Dendritic cell treated with granulocyte-macrophage colony-stimulating factor and Interleukin-4, amounts not matched to agents 40 ng/mL and 50 ng/mL, for 4 days (primary cell): Measurements from ENCODE around the gene SORL1.

ENCODE experiments used
- H3K27ac Mint-ChIP-seq: one replicate; pipeline ENCODE4 v1.8.0; 2022; ENCODE audit warnings: mild to moderate bottlenecking, mixed read lengths
- H3K27me3 Mint-ChIP-seq: one replicate; pipeline ENCODE4 v1.8.0; 2022; ENCODE audit warnings: mild to moderate bottlenecking, mixed read lengths
- H3K36me3 Mint-ChIP-seq: one replicate; pipeline ENCODE4 v1.8.0; 2022; ENCODE audit warnings: low read depth, mixed read lengths
- H3K4me1 Mint-ChIP-seq: one replicate; pipeline ENCODE4 v1.8.0; 2022; ENCODE audit warnings: low read depth, mixed read lengths
- H3K4me3 Mint-ChIP-seq: one replicate; pipeline ENCODE4 v1.8.0; 2022; ENCODE audit warnings: mild to moderate bottlenecking, moderate library complexity, mixed read lengths
- H3K9me3 Mint-ChIP-seq: one replicate; pipeline ENCODE4 v1.8.0; 2022; ENCODE audit warnings: mixed read lengths
- intact Hi-C: fragments of 100-400 bp; cut with micrococcal nuclease; formaldehyde crosslinking; loops from one replicate; pipeline ENCODE4 v1.15.0; 2022

The SORL1 gene

DNA sequence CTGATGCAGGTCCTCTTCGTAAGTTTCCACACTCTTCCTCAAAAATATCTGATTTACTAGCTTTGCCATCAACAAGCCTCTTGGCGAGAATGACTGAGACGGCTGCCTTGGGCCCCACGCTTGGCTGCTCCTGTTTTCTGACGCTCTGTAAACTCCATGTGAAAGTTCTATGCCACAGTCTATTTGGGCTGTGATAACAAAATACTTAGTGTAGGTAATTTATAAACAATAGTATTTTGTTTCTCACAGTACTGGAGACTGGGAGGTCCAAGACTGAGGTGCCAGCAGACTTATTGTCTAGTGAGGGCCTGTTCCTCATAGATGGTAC, 123.8 kb downstream of the SORL1 start:
- H3K27me3 Mint-ChIP-seq, result peaks cover 31% of the 10 kb centered on the region
- peaks cover 10% of the 10 kb centered on the region for H3K9me3 Mint-ChIP-seq
- intact Hi-C loops, result loop anchor here (10.0 kb wide), 1 partner anchor 121 kb away; the partner anchor contains the start of genes SORL1 and SORL1-AS1
- H3K36me3 Mint-ChIP-seq, result peaks cover 65% of the 10 kb centered on the region
- peaks cover 79% of the 10 kb centered on the region for H3K4me1 Mint-ChIP-seq
- no peak overlapping the region for H3K4me3 Mint-ChIP-seq
- H3K27ac Mint-ChIP-seq, result peak overlapping the region; percentile 6

DNA sequence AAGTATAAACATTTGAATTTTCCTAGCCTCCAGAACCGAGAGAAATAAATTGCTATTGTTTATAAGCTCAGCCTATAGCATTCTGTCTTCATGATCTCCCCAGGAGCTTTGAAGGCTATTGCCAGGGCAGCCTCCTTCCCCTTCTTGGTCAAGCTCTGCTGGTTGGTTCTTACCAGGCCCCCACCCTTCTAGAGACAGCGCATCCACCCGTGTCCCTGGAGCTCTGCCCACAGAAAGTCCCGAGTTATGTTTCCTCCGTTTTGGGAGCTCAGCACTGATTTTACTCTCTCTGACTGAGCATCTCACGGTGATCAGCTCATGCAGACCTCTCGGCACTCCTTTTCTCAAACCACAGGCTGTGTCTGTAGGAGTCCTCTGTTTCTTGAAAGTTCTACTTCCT, 124.4 kb downstream of the SORL1 start:
- Mint-ChIP-seq H3K4me1 (peaks cover 74% of the 10 kb centered on the region), H3K27ac (no peak overlapping the region), H3K36me3 (peaks cover 65% of the 10 kb centered on the region), H3K27me3 (peaks cover 31% of the 10 kb centered on the region), H3K4me3 (no peak overlapping the region), H3K9me3 (peaks cover 10% of the 10 kb centered on the region)
- intact Hi-C loops, result loop anchor here (10.0 kb wide), 1 partner anchor 122 kb away; the partner anchor contains the start of genes SORL1 and SORL1-AS1

DNA sequence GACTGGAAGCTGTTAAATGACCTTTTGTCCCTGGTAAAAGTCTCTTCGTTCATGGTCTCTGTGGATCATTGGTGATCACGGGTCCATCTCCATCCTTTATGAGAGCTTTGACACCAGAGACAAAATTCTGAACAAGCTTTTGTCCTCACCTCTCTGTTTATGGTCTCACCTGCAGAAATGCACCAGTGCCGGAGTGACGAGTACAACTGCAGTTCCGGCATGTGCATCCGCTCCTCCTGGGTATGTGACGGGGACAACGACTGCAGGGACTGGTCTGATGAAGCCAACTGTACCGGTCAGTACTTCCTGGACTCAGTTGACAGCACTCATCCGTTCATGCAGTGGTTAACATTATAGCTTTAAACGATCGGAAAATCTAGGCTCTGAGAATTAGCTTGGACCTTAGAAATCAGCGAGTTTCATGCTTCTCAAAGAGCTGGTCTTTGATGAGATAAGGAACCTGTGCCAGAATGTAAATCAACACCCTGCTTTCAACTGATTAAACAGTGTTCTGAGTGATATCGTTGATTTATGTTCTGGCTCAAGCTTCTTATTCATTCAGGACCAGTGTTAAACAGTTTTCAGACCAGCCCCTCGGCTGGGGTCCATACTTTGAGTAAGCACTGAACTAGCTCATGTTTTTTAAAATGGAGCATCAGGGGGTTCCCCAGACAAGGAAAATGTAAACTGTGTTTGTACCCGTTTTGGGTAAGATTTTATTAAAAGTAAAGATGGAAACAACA, 125.2 kb downstream of the SORL1 start:
- H3K4me3 Mint-ChIP-seq, result no peak overlapping the region
- H3K27ac Mint-ChIP-seq, result no peak overlapping the region

DNA sequence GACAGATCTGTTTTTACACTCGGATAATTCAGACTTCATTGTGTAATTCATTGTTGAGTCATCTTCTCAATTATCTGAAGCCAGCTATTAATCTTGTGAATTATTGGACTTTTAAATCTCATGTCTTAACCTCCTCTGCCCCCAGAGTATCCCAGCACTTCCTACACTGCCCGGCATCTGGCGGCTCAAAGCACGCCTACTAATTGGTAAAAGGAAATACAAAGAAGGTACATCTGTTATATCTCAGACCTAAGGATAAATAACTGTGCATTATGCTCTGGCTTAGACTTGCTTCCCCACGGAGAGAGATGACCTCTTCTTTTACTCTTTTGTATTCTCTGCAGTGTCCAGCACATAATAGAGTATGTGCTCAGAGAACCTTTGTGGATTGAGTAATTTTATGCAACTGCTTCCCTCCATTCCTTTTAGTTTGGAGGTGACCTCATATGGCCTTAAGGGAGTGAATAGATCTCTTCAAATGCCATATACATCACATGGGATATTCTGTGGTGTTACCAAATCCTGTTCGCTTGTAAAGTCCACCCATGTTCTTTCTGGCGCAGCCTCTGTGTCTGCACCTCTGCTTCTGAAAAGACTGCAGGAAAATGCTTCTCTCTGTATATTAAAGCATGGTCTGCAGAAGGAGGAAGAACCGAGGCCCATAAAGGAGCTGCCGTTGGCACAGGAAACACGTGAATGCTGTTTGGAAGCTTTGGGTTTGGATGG, 126.3 kb downstream of the SORL1 start:
- Mint-ChIP-seq H3K9me3 (peaks cover 10% of the 10 kb centered on the region), H3K27ac (no peak overlapping the region), H3K36me3 (peaks cover 56% of the 10 kb centered on the region), H3K4me3 (no peak overlapping the region), H3K4me1 (peaks cover 69% of the 10 kb centered on the region), H3K27me3 (peaks cover 18% of the 10 kb centered on the region)
- intact Hi-C loops, result loop anchor here (10.0 kb wide), 1 partner anchor 124 kb away; the partner anchor contains the start of genes SORL1 and SORL1-AS1

More for the DNA sequence above, 125.2 kb downstream of the SORL1 start:
- peaks cover 70% of the 10 kb centered on the region for H3K4me1 Mint-ChIP-seq
- H3K36me3 Mint-ChIP-seq, result peaks cover 57% of the 10 kb centered on the region
- intact Hi-C loops, result loop anchor here (10.0 kb wide), 1 partner anchor 122 kb away; the partner anchor contains the start of genes SORL1 and SORL1-AS1
- H3K9me3 Mint-ChIP-seq, result peaks cover 10% of the 10 kb centered on the region
- H3K27me3 Mint-ChIP-seq, result peaks cover 28% of the 10 kb centered on the region

DNA sequence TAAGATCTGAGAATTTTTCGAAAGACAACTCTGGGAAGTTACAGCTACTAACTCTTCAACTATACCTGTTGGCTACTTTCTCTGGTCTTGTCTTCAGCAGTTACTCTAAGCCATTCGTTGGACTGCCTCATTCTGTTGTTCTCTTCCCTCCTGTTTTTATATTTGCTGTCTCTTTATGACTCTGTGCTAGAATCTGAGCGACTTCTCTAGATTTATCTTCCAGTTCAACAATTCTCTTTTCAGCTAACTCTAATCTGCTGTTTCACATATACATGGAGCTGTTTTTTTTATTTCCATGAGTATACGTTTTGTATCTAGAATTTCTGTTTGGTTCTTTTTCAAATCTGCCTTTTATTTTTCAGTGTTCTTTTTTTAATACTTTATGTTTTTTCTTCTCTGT, 128.0 kb downstream of the SORL1 start:
- H3K27ac Mint-ChIP-seq, result no peak overlapping the region
- H3K4me3 Mint-ChIP-seq, result no peak overlapping the region
- H3K27me3 Mint-ChIP-seq, result peaks cover 13% of the 10 kb centered on the region
- H3K36me3 Mint-ChIP-seq, result peaks cover 67% of the 10 kb centered on the region
- intact Hi-C loops, result no loop called here
- peaks cover 55% of the 10 kb centered on the region for H3K4me1 Mint-ChIP-seq
- H3K9me3 Mint-ChIP-seq, result peaks cover 10% of the 10 kb centered on the region

DNA sequence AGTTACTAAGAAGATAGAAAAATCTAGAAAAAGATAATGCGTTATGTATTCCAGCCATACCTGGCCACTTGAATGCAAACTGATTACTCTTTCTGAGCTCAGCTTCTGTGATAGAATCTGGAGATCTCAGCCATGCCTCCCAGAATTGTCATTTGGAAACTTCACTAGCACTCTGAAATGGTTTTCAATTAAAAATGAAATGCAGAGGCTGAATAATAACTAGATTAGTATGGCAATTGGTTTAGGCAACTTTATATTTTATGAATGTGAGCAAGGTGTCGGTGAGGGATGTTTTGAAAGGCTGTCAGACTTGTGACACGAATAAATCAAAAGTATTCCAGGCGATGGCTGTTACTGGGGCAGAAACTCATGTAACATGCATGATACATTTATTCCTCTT, 129.5 kb downstream of the SORL1 start:
- Mint-ChIP-seq H3K9me3 (peaks cover 10% of the 10 kb centered on the region), H3K27me3 (peaks cover 9% of the 10 kb centered on the region), H3K36me3 (peaks cover 74% of the 10 kb centered on the region), H3K27ac (no peak overlapping the region), H3K4me1 (peaks cover 41% of the 10 kb centered on the region), H3K4me3 (no peak overlapping the region)
- intact Hi-C loops, result no loop called here

DNA sequence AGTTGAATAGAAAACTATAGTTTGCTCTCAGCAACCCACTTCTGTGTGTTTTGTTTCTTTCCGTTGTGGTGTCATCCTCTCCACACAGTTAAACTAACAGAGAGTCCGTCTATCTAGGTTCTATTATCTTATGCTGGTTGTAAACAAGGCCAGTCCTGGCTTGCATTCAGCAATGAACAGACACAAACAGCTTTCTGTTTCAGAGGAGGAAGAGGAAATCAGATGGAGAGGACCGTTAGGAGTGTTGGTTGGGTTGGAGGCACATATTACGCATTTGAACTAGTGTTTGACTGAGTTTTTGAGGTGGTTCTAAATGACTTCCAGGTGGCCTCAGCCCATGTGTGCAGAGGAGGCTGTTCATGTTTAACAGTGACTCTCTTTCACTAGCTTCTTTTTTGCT, 130.2 kb downstream of the SORL1 start:
- intact Hi-C loops, result no loop called here
- Mint-ChIP-seq H3K4me3 (no peak overlapping the region), H3K9me3 (peaks cover 10% of the 10 kb centered on the region), H3K36me3 (peaks cover 71% of the 10 kb centered on the region), H3K4me1 (peaks cover 34% of the 10 kb centered on the region), H3K27ac (no peak overlapping the region), H3K27me3 (peaks cover 4% of the 10 kb centered on the region)

DNA sequence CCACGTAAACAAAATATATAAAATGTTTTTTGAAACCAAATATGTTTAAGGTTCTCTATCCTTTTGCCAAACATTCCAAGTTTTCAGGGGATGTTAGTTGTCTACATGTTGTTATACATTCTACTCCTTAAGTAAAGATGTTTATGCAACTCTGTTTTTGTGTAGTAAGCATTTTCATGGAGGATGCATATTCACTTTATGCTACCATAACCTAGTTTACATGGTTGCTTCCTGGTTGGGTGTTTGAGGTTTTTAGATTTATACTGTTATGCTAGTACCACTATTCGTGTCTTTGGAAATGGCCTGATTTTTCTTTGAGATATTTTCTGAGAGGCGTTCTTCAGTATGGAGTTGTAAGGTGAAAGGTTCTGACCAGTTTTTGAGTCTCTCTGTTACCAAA, 131.7 kb downstream of the SORL1 start:
- Mint-ChIP-seq H3K27me3 (peaks cover 4% of the 10 kb centered on the region), H3K9me3 (peaks cover 10% of the 10 kb centered on the region), H3K4me3 (no peak overlapping the region), H3K27ac (no peak overlapping the region), H3K36me3 (peaks cover 77% of the 10 kb centered on the region), H3K4me1 (peaks cover 31% of the 10 kb centered on the region)
- intact Hi-C loops, result no loop called here

DNA sequence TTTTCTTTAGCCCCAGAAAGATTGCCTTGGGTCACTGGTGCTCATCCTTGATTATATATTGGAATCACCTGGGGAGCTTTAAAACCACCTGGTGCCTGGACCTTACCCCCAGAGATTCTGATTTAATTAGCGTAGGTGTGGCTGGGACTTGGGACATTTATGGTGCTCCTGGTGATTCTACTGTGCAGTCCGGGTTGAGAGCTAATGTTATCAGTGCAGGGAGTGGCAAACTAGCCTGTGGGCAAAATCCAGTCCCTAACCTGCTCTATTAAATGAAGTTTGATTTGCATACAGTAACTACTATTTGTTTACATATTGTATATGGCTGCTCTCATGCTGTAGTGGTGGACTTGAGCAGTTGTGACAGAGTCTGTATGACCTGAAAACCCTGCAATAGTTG, 134.6 kb downstream of the SORL1 start:
- H3K27ac Mint-ChIP-seq, result no peak overlapping the region
- H3K27me3 Mint-ChIP-seq, result no peaks in the 10 kb centered on the region
- H3K4me3 Mint-ChIP-seq, result no peak overlapping the region
- peaks cover 51% of the 10 kb centered on the region for H3K4me1 Mint-ChIP-seq
- intact Hi-C loops, result no loop called here
- H3K9me3 Mint-ChIP-seq, result no peaks in the 10 kb centered on the region
- peaks cover 75% of the 10 kb centered on the region for H3K36me3 Mint-ChIP-seq

DNA sequence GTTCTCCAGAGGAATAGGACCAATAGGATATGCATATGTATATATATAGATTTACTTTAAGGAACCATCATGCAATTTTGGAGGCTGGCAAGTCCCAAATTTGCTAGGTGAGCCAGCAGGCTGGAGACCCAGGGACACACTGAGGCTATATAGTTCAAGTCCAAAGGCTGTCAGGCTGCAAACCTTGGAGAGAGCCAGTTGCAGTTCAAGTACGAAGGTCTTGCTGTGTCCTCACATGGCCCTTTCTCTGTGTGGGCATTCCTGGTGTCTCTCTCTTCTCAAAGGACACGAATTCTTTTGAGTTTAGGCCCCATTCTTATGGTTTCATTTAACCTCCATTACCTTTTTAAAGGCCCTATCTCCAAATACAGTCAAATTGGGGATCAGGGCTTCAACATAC, 135.1 kb downstream of the SORL1 start:
- Mint-ChIP-seq H3K36me3 (peaks cover 79% of the 10 kb centered on the region), H3K27me3 (no peaks in the 10 kb centered on the region), H3K27ac (no peak overlapping the region), H3K4me1 (peaks cover 49% of the 10 kb centered on the region), H3K4me3 (no peak overlapping the region), H3K9me3 (no peaks in the 10 kb centered on the region)
- intact Hi-C loops, result no loop called here

DNA sequence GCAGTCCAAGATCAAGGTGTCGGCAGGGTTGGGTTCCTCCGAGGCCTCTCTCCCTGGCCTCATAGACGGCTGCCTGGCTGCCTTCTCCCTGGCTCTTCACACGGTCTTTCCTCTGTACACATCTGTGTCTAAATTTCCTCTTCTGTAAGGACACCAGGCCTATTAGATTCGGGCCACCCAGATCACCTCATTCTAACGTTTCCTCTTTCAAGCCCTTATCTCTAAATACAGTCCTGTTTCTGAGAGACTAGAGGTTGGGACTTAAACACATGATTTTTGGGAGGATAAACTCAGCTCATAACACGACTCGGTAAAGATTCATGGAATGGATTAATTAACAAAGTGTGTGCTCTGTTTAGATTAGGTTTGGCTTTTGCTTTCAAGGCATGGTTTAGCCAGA, 136.6 kb downstream of the SORL1 start:
- H3K9me3 Mint-ChIP-seq, result no peaks in the 10 kb centered on the region
- H3K27ac Mint-ChIP-seq, result peak overlapping the region; percentile 89
- no peak overlapping the region for H3K4me3 Mint-ChIP-seq
- peaks cover 84% of the 10 kb centered on the region for H3K36me3 Mint-ChIP-seq
- no peaks in the 10 kb centered on the region for H3K27me3 Mint-ChIP-seq
- H3K4me1 Mint-ChIP-seq, result peaks cover 40% of the 10 kb centered on the region
- intact Hi-C loops, result no loop called here

DNA sequence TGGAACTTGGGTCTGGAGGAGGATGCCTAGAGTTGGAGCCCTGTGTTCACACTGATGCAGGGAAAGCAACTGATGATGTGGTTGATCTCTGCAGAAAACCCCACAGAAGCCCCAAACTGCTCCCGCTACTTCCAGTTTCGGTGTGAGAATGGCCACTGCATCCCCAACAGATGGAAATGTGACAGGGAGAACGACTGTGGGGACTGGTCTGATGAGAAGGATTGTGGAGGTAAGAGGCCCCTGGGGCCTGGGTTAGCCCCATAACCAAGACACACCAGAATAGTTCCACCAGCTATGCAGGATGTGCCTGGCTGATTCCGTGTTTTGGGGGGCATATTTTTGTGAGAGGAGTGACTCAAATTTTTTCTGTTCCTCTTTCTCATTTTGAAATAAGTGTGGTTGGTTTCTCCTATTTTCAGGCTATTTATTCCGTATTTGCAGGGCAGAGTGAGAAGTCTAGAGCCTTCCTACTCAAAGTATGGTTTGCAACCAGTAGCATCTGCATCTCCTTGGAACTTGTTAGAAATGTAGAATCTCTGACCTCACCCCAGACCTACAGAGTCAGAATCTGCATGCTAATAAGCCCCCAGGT, 137.9 kb downstream of the SORL1 start:
- Mint-ChIP-seq H3K27ac (peak overlapping the region; percentile 89), H3K4me3 (peak overlapping the region; percentile 60), H3K9me3 (no peaks in the 10 kb centered on the region), H3K4me1 (peaks cover 40% of the 10 kb centered on the region), H3K36me3 (peaks cover 78% of the 10 kb centered on the region), H3K27me3 (no peaks in the 10 kb centered on the region)
- intact Hi-C loops, result no loop called here

DNA sequence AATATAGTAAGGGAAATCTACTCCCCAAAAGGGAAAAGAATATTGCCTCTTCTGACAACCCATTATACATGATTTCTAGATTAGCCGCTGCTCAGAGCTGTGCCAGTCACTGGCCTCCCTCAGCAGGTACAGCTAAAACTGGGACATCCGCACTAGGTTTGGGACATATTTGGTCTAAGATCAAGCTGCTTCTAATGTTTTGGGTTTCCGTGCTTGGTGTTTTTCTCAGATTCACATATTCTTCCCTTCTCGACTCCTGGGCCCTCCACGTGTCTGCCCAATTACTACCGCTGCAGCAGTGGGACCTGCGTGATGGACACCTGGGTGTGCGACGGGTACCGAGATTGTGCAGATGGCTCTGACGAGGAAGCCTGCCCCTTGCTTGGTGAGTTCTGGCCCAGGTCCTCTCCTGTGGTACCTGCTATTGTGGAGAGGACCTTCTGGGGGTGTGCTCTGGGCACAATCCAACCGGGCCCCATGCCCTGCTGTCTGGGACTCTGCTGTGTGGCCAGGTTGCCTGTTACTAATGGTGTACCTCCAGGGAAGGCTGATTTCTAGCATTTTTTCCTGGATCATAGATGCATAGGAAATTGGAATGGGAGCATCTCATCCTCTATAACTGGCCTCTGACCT, 138.8 kb downstream of the SORL1 start:
- Mint-ChIP-seq H3K4me3 (no peak overlapping the region), H3K27me3 (no peaks in the 10 kb centered on the region), H3K27ac (peak overlapping the region; percentile 89), H3K4me1 (peaks cover 40% of the 10 kb centered on the region), H3K9me3 (no peaks in the 10 kb centered on the region), H3K36me3 (peaks cover 82% of the 10 kb centered on the region)
- intact Hi-C loops, result loop anchor here (1.0 kb wide), 2 partner anchors 272 to 342 kb away; no protein-coding TSS in a partner anchor
